SK-MEL-5 (cell line): ENCODE measurements around the gene SIPA1. TPM values are rescaled to one million over a fixed set of nuclear protein-coding genes. Genes with fewer than 3 reads are reported as not detected.

Source experiments
- DNase-seq: peaks from one replicate; pipeline ENCODE4 v3.0.0-alpha.2; 2016; ENCODE audit warnings: low read depth, low spot score
- in situ Hi-C: cut with HindIII; loops from 2 replicates; pipeline ENCODE4 v1.10.0; 2016; ENCODE audit warnings: low sequenced_read_pairs, high pct_unique_total_duplicates, low pct_unique_long_range_greater_than_20kb
- polyA plus RNA-seq, 2 experiments: library from polyadenylated mRNA; depleted of rRNA; stranded (reverse); fragments of >200 nt; gene quantifications; 2 replicates each; pipeline ENCODE4 v1.2.3, GENCODE V29; 2015
- total RNA-seq: library from RNA; depleted of rRNA; stranded (reverse); fragments of >200 nt; shearing (Covaris generic); gene quantifications from 2 replicates; pipeline ENCODE4 v1.2.3, GENCODE V29; 2014; rRNA removed

SIPA1 gene
- total RNA-seq: 13.7 and 15.8 TPM in 2 replicates
- polyA plus RNA-seq (2015; cell fraction: cytosol; rRNA removed): 21.7 and 39.8 TPM in 2 replicates
- polyA plus RNA-seq (2015; cell fraction: nucleus; rRNA removed): 32.2 and 39.9 TPM in 2 replicates

- in situ Hi-C loops: no loop called here
- peak; percentile 87 for DNase-seq
Measured at GRCh38 chr11:65637794-65638419, at the start of gene SIPA1. Gene SIPA1 (plus strand): TSS chr11:65638101. CDS start chr11:65640922, 2,821 bp downstream.

- in situ Hi-C loops: no loop called here
- peak; percentile 59 for DNase-seq
Measured at GRCh38 chr11:65588199-65589054, 49.5 kb upstream of the SIPA1 start.

- DNase-seq: no peak
- in situ Hi-C loops: no loop called here
Measured at GRCh38 chr11:65589444-65590239, 48.3 kb upstream of the SIPA1 start.

- in situ Hi-C loops: no loop called here
- DNase-seq: no peak
Measured at GRCh38 chr11:65590240-65590738, 47.6 kb upstream of the SIPA1 start.

- DNase-seq: no peak
- in situ Hi-C loops: no loop called here
Measured at GRCh38 chr11:65591939-65592857, 45.7 kb upstream of the SIPA1 start.

GRCh38 chr11:65592858-65593517 is 44.9 kb upstream of the SIPA1 start:
- DNase-seq: no peak
- in situ Hi-C loops: no loop called here

GRCh38 chr11:65593518-65594414 is 44.1 kb upstream of the SIPA1 start:
- in situ Hi-C loops: no loop called here
- DNase-seq: peak; percentile 39

- in situ Hi-C loops: no loop called here
- DNase-seq: no peak
Measured at GRCh38 chr11:65595131-65595530, 42.8 kb upstream of the SIPA1 start.

GRCh38 chr11:65595543-65596281 is 42.2 kb upstream of the SIPA1 start, which contains the start of gene KCNK7:
Gene KCNK7 (minus strand): TSS chr11:65595800. CDS start chr11:65595772, 28 bp downstream.
- in situ Hi-C loops: no loop called here
- DNase-seq: no peak

GRCh38 chr11:65596520-65596919 is 41.4 kb upstream of the SIPA1 start:
- DNase-seq: no peak
- in situ Hi-C loops: no loop called here

- in situ Hi-C loops: no loop called here
- no peak for DNase-seq
Measured at GRCh38 chr11:65598258-65598699, 39.6 kb upstream of the SIPA1 start.

- in situ Hi-C loops: no loop called here
Measured at GRCh38 chr11:65599216-65599954, 38.5 kb upstream of the SIPA1 start.

GRCh38 chr11:65599955-65600246 is 38.0 kb upstream of the SIPA1 start:
- in situ Hi-C loops: no loop called here

More at GRCh38 chr11:65599216-65599954, 38.5 kb upstream of the SIPA1 start:
- DNase-seq: no peak

GRCh38 chr11:65604258-65604657 is 33.6 kb upstream of the SIPA1 start:
- in situ Hi-C loops: no loop called here
- DNase-seq: no peak

More at GRCh38 chr11:65599955-65600246, 38.0 kb upstream of the SIPA1 start:
- DNase-seq: no peak
